HEK293T (cell line): Measurements from ENCODE around the gene UBE3D.
"Not testable (repeated sequence)": the region's sequence is repeated elsewhere in the genome, so short reads cannot be mapped to it uniquely, and the experiment has no call there.

ENCODE experiments used
- CTCF ChIA-PET: fragments of 350-600 bp; formaldehyde crosslinking; extraction: SDS; loops from one replicate; lab custom pipeline; 2021; ENCODE audit warnings: antibody characterized with exemption, inconsistent platforms; lab: Yijun Ruan, JAX
- POLR2A ChIA-PET: fragments of 350-600 bp; formaldehyde crosslinking; extraction: SDS; loops from one replicate; lab custom pipeline; 2020; ENCODE audit warnings: antibody characterized with exemption, inconsistent platforms; lab: Yijun Ruan, JAX
- DNase-seq: peaks from one replicate; pipeline ENCODE4 v3.0.0; 2012; ENCODE audit warnings: mixed read lengths; ENCODE audit errors: extremely low spot score
- ARNT ChIP-seq: fragments of 450-650 bp; IDR thresholded peaks from 2 replicates; pipeline ENCODE4 v1.6.1; 2017; ENCODE audit warnings: mild to moderate bottlenecking
- BHLHE40 ChIP-seq: fragments of 450-650 bp; IDR thresholded peaks from 2 replicates; pipeline ENCODE4 v1.6.1; 2016; ENCODE audit warnings: mild to moderate bottlenecking, moderate library complexity, borderline replicate concordance
- CTBP1 ChIP-seq: fragments of 450-650 bp; IDR thresholded peaks from 2 replicates; pipeline ENCODE4 v1.6.1; 2016; ENCODE audit warnings: borderline replicate concordance
- ELF4 ChIP-seq: fragments of 450-650 bp; IDR thresholded peaks from 2 replicates; pipeline ENCODE4 v1.6.1; 2017; ENCODE audit warnings: antibody characterized with exemption
- FOXA1 ChIP-seq: fragments of 450-650 bp; IDR thresholded peaks from 2 replicates; pipeline ENCODE4 v1.6.1; 2016; ENCODE audit warnings: mild to moderate bottlenecking
- FOXK2 ChIP-seq: fragments of 450-650 bp; IDR thresholded peaks from 2 replicates; pipeline ENCODE4 v1.6.1; 2016; ENCODE audit warnings: mild to moderate bottlenecking
- FOXM1 ChIP-seq: fragments of 450-650 bp; IDR thresholded peaks from 2 replicates; pipeline ENCODE4 v1.6.1; 2017; ENCODE audit warnings: mild to moderate bottlenecking, borderline replicate concordance
- HDGF ChIP-seq: fragments of 450-650 bp; IDR thresholded peaks from 2 replicates; pipeline ENCODE4 v1.6.1; 2017; ENCODE audit warnings: antibody characterized with exemption, borderline replicate concordance
- L3MBTL2 ChIP-seq: fragments of 450-650 bp; conservative IDR thresholded peaks from 2 replicates; pipeline ENCODE4 v1.6.1; 2016; ENCODE audit warnings: mild to moderate bottlenecking
- LEF1 ChIP-seq: fragments of 450-650 bp; IDR thresholded peaks from 2 replicates; pipeline ENCODE4 v1.6.1; 2017; ENCODE audit warnings: mild to moderate bottlenecking, borderline replicate concordance
- NFRKB ChIP-seq: fragments of 450-650 bp; IDR thresholded peaks from 2 replicates; pipeline ENCODE4 v1.6.1; 2016; ENCODE audit warnings: mild to moderate bottlenecking, moderate library complexity
- SP1 ChIP-seq: fragments of 450-650 bp; IDR thresholded peaks from 2 replicates; pipeline ENCODE4 v1.6.1; 2017
- SUZ12 ChIP-seq: fragments of 450-650 bp; IDR thresholded peaks from 2 replicates; pipeline ENCODE4 v1.6.1; 2016; ENCODE audit warnings: mild to moderate bottlenecking
- TARDBP ChIP-seq: fragments of 450-650 bp; IDR thresholded peaks from 2 replicates; pipeline ENCODE4 v1.6.1; 2016
- ZNF384 ChIP-seq: fragments of 450-650 bp; IDR thresholded peaks from 2 replicates; pipeline ENCODE4 v1.6.1; 2016
- TF ChIP-seq, protein P1 (sequence below): fragments of 450-650 bp; IDR thresholded peaks from 2 replicates; pipeline ENCODE4 v1.6.1; 2016

Gene UBE3D

DNA sequence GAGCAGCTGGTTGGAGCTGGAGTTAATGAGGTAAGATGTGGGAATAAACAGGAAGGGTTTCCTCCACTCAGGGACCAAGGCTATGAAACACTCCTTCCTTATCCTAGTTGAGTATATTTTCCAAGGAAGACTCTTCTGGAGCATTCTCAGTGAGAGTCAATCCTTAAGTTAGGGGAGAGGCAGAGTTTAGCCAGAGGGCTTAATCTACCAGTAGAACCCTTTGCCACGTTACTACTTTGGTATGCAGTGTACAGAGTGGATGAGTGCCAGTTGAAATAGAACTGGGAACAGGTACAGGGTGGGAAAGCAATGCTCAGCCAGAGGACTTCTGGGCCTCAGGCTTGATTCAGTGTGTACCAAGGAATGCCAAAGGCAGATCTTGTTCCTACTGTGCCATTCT is 114.3 kb downstream of the UBE3D start:
- ChIA-PET CTCF (no interaction called here), POLR2A (no interaction called here)
- TF ChIP-seq ELF4 (no peak), HDGF (no peak), SP1 (no peak), SUZ12 (no peak), TARDBP (no peak), FOXA1 (no peak), FOXM1 (no peak), ARNT (no peak)
- TF ChIP-seq, protein P1, sequence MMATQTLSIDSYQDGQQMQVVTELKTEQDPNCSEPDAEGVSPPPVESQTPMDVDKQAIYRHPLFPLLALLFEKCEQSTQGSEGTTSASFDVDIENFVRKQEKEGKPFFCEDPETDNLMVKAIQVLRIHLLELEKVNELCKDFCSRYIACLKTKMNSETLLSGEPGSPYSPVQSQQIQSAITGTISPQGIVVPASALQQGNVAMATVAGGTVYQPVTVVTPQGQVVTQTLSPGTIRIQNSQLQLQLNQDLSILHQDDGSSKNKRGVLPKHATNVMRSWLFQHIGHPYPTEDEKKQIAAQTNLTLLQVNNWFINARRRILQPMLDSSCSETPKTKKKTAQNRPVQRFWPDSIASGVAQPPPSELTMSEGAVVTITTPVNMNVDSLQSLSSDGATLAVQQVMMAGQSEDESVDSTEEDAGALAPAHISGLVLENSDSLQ: no peak
- DNase-seq: no peak

DNA sequence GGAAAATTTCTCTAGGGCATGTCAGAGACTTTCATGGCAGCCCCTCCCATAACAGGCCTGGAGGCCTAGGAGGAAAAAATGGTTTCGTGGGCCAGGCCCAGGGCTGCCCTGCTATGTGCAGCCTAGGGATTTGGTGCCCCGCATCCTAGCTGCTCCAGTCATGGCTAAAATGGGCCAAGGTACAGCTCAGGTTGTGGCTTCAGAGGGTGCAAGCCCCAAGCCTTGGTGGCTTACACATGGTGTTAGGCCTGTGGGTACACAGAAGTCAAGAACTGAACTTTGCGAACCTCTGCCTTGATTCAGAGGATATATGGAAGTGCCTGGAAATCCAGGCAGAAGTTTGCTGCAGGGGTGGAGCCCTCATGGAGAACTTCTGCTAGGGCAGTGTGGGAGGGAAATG is 134.7 kb downstream of the UBE3D start:
- DNase-seq, POLR2A ChIA-PET, CTCF ChIA-PET: not testable (repeated sequence)

DNA sequence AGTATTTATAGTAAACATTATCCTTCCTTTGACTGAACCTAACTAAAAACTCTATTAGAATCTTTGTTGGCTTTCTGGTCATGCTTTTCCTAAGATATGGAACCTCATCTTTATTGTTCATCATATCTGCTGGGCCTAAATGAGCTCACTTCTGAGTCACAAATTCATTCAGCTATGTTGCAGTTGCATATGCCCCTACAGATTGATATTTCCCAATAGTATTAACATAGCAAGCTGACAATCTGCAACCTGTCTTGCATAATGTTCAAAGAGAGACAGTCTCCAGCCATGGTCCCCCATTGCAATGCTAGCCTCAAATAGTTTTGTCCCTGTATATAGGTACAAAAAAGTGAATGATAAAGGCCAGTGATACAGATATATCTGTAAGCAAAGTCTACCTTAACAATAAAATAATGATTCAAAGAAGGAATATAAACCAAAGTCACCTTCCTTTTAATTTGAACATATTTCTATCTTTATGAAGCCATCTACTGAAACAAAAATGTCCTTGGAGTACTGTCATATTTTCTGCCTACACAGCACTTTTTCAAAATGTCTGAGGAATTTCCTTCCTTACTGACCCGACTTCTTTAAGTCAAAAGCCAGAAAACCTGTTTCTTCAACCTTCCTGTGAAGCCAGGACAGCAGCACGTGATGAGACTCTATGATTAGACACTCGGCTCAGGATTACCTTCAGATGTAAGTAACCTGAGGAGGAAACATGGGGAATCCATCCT is 140.7 kb downstream of the UBE3D start:
- TF ChIP-seq FOXM1 (no peak), FOXK2 (no peak), CTBP1 (no peak), TARDBP (no peak), FOXA1 (no peak), L3MBTL2 (no peak), ELF4 (no peak), SP1 (no peak)
- TF ChIP-seq, protein P1: no peak
- DNase-seq: no peak
- POLR2A ChIA-PET: no interaction called here
- CTCF ChIA-PET: no interaction called here

DNA sequence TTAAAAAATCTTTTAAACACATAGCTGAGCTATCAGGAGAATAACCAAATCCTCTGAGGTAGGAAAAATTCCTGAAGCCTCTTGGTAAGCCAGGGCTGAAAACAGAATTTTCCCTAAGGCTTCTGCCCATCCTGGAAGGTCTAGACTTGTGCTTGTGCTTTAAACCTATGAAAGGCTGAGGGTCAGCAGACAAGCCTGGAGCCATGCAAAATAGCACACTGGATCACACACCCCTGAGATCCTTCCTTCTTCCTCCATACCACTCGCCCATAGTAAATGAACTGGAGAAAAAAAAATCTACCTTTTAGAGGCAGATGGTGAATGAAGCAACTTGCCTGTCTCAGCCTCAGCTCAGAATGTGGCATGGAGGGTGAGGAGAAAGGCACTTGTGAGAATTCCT is 144.4 kb downstream of the UBE3D start:
- CTCF ChIA-PET: no interaction called here
- DNase-seq: no peak
- POLR2A ChIA-PET: no interaction called here
- TF ChIP-seq ARNT (no peak), CTBP1 (no peak), L3MBTL2 (no peak)

DNA sequence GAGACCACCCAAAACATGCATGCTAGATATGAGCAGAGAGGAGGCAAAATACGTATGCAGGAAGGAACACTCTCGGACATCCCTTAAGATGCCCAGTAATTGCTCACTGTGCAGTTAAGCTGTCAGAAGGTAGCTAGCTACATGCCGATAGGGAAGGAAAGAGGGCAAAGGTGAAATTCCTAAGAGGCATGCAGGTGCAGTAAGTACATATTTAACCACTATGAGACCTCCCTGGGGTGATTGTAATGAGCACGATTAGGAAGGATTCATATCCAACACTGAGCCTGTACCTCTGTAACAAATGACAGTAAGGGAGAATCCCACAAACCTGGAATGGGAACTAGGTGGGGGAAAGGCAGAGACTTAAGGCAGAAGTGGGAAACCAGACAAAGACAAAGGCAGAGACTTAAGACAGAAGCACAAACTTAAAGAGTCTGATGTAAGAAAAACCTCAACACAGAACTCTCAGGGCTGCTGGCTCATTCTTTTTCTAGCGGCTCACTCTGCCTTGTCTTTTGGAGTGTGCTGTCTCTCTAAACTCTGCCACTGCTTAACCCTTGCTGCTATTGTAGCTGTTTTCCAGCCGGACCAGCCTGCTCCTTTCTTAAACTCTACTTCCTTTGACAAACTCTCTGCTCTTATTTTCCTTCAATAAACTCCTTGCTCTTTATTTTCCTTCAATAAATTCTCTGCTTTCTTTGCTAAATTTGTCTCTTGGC is 148.1 kb downstream of the UBE3D start:
- no peak for DNase-seq
- ChIA-PET CTCF (no interaction called here), POLR2A (no interaction called here)
- TF ChIP-seq CTBP1: no peak
- TF ChIP-seq HDGF: no peak
- no peak for TF ChIP-seq ELF4
- TF ChIP-seq ARNT: no peak
- no peak for TF ChIP-seq L3MBTL2
- TF ChIP-seq FOXA1: no peak
- TF ChIP-seq NFRKB: no peak
- no peak for TF ChIP-seq LEF1
- no peak for TF ChIP-seq TARDBP
- no peak for TF ChIP-seq SP1
- TF ChIP-seq, protein P1: no peak
- TF ChIP-seq BHLHE40: no peak
- TF ChIP-seq FOXM1: no peak
- no peak for TF ChIP-seq SUZ12
- no peak for TF ChIP-seq ZNF384
- no peak for TF ChIP-seq FOXK2

DNA sequence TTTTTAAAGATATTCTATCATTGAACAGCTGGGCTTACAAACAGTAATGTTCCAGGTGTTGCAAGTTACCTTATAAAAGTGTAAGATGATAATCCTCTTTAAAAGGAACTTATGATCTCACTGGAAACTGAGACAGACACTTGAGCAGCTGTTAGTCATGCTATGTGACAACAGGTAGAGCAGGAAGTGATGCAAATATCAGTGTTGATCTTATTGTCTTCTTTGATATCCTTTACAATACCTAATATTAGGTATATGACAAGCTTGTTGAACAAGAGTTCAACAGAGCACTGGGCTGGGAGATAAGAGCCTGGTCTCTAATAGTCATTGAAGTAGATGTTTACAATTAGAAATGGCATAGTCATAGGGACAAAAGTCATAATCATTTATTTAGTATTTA is 150.0 kb downstream of the UBE3D start:
- POLR2A ChIA-PET: no interaction called here
- DNase-seq: no peak
- TF ChIP-seq LEF1 (no peak), SP1 (no peak)
- CTCF ChIA-PET: no interaction called here

DNA sequence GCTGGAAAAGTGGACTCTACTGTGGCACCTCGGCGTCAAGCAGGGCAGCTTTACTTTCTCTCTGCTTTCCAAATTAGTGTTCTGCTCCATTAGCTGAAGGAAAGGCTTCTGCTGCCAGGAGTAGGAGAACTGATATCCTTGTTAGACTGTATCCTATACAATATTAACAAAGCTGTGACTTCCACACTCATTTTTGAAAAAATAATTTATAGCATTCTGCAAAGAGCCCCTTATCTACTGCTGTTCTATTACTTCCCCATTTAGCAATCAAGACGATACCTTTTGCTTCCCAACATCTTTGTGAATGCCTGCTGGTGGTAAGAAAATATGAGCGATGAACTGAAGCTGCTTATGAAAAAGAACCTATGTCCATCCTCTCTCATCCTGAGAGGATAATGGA is 151.1 kb downstream of the UBE3D start:
- no peak for DNase-seq
- POLR2A ChIA-PET: no interaction called here
- no peak for TF ChIP-seq ELF4
- TF ChIP-seq SUZ12: no peak
- TF ChIP-seq FOXM1: no peak
- TF ChIP-seq HDGF: no peak
- no peak for TF ChIP-seq SP1
- TF ChIP-seq BHLHE40: no peak
- TF ChIP-seq CTBP1: no peak
- no peak for TF ChIP-seq L3MBTL2
- TF ChIP-seq NFRKB: no peak
- TF ChIP-seq TARDBP: no peak
- no peak for TF ChIP-seq FOXK2
- no peak for TF ChIP-seq ARNT
- TF ChIP-seq ZNF384: no peak
- TF ChIP-seq LEF1: no peak
- TF ChIP-seq FOXA1: no peak
- CTCF ChIA-PET: no interaction called here
